ENCODE measurements around the gene TFEC.
"Not testable (repeated sequence)": the region's sequence is repeated elsewhere in the genome, so short reads cannot be mapped to it uniquely, and the experiment has no call there.

Gene TFEC

GRCh38 chr7:116030651-116031276 lies at the start of gene TFEC:
TSS of gene TFEC (minus strand) at chr7:116030763. CDS start at chr7:115984441, 46,322 bp downstream.
- DNase-seq: no peak

DNA sequence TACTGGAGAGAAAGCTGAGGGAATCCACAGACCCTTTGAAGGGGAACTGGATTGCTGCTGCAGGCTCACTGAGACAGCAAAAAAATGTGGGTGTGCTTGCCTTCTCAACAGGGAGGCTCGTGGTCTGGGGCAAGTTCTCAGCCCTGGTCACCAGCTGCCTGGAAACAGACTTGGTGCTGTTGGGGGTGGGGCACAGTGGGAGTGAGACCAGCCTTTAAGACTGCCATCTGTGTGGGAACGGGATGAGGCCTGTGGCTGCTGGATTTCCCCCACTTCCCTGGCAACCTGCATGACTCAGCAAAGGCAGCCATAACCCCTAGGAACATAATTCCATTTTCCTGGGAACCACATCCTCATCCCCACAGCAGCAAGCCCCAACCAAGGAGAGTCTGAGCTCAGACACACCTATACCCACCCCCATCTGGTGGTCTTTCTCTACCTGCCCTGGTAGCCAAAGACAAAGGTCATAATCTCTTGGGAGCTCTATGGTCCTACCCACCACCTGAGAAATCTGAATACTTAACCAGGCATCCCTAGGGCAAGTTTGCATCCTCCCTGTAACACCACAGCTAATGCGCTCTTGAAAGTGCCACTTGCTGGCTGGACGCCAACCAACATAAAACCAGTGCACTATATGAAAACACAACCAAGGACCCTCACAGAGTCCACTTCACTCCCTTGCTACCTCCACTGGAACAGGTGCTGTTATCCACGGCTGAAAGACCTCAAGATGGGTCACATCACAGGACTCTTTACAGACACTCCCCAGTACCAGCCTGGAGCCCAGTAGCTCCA lies 45.0 kb upstream of the TFEC start:
- DNase-seq: no peak

- DNase-seq: no peak
Observed at GRCh38 chr7:116071629-116072028, 41.1 kb upstream of the TFEC start.

GRCh38 chr7:116064179-116064578 lies 33.6 kb upstream of the TFEC start:
- no peak for DNase-seq

DNA sequence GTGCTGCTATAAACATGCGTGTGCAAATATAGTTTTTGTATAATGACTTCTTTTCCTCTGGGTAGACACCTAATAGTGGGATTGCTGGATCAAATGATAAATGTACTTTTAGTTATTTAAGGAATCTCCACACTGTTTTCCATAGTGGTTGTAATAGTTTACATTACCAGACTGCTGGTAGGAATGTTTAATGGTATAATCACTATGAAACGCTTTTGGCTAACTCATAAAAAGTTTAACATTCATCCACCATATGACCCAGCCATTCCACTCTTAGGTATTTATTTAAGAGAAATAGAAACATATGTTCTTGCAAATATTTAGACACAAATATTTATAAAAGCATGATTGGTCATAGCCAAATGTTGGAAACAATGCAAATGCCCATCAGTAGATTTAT lies 32.1 kb upstream of the TFEC start:
- no peak for DNase-seq

- no peak for DNase-seq
Observed at GRCh38 chr7:116052006-116052405, 21.4 kb upstream of the TFEC start.

DNA sequence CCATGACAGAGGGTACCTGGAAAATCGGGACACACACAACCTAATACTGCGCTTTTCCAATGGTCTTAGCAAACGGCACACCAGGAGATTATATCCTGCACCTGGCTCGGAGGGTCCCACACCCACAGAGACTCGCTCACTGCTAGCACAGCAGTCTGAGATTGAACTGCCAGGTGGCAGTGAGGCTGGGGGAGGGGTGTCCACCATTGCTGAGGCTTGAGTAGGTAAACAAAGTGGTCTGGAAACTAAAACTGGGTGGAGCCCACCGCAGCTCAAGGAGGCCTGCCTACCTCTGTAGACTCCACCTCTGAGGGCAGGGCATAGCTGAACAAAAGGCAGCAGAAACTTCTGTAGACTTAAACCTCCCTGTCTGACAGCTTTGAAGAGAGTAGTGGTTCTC lies 16.7 kb upstream of the TFEC start:
- not testable (repeated sequence) for DNase-seq

- no peak for DNase-seq
Observed at GRCh38 chr7:116045532-116045931, 15.0 kb upstream of the TFEC start.

- DNase-seq: no peak
Observed at GRCh38 chr7:116041615-116042014, 11.1 kb upstream of the TFEC start.

DNA sequence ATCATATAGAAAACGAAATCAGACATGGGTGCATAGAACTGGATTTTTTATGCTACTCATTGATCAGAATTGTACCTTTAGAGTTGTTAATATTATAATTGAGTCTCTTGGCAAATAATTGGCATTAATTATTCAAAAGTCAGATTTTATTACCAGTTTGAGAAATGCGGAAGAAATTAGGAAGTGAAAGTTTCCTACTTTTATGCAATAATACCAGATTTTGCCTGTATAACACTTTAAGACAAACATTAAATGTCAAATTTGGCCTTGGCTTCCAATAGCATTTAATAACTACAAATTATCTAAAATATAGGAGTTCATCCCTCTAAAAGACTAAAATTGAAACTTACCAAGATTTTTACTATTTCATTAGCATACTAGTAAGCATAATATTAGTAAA lies 6.8 kb upstream of the TFEC start:
- DNase-seq: no peak

DNA sequence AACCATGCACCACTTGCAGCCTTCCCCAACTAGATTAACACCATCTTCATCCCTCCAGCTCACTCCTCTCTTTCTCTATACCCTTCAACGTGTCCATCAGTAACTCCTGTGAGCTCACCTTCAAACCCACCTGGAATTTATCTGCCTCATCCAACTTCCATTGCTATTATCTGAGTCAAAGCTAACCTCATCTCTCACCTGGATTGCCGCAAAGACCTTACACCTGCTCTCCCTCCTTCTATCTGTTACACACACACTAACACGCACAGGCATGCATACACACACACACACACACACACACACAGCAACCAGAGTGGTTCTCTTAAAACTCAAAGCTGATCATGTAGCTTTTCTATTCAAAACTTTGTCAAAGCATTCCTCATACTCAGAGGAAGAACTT lies 3.8 kb upstream of the TFEC start:
- DNase-seq: no peak

GRCh38 chr7:116032886-116033285 lies 2.3 kb upstream of the TFEC start:
- no peak for DNase-seq

GRCh38 chr7:116028787-116029186 lies 1.8 kb downstream of the TFEC start:
- no peak for DNase-seq

GRCh38 chr7:116027786-116028185 lies 2.8 kb downstream of the TFEC start:
- DNase-seq: no peak

DNA sequence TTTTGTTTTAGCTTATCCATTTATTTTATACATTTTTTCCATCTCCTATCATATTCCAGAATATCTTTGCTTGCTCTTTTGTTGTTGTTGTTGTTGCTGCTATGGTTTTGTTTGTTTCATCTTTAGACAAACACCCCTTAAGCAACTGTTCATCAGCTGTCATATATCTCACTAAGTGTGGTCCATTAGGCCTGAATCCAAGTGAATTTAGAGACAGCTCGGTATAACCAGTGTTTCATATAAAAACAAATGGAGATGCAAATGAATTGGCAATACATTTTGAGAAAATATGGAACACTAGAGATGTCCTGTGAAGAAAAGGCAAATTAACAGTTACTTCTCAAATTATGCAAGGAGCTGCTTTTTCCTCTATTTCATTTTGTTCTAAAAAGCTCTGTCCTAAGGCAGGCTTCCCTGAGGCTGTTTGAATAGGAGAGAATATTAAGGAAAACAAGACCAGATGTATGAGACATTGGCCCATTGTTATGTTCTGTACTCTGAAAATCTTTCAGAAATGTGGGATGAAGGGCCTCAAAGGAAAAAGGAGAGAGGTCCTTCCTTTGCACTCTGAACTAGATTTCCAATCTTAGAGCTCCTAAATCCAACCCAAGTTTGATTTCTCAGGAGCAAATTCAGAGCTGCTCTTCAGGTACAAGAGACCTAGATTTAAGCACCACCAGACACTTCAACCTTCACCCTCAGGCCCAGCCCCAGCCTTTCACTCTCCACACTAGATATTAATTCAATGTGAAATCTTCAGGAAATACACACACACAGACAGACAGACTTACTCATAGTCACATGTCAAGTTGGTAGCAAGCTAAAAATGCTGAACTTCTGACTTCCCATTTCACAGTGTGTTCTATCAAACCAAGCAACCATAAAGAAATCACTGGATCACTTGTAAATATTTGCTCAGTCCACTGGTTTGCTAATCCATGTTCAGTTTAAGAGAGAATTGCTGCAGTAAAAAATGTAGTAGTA lies 5.4 kb downstream of the TFEC start:
- DNase-seq: no peak

GRCh38 chr7:116021237-116021636 lies 9.3 kb downstream of the TFEC start:
- no peak for DNase-seq

GRCh38 chr7:116018731-116019130 lies 11.8 kb downstream of the TFEC start:
- DNase-seq: no peak

GRCh38 chr7:116013675-116014074 lies 16.9 kb downstream of the TFEC start:
- no peak for DNase-seq

- DNase-seq: no peak
Observed at GRCh38 chr7:116011584-116011983, 19.0 kb downstream of the TFEC start.

DNA sequence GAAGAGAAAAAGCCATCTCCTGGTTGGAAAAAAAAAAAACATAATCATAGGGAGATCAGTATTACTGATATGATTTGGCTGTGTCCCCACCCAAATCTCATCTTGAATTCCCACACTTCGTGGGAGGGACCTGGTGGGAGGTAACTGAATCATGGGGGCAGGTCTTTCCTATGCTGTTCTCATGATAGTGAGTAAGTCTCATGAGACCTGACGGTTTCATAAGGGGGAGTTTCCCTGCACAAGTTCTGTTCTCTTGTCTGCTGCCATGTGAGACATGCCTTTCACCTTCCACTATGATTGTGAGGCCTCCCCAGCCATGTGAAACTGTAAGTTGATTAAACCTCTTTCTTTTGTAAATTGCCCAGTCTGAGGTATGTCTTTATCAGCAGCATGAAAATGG lies 25.8 kb downstream of the TFEC start:
- not testable (repeated sequence) for DNase-seq

DNA sequence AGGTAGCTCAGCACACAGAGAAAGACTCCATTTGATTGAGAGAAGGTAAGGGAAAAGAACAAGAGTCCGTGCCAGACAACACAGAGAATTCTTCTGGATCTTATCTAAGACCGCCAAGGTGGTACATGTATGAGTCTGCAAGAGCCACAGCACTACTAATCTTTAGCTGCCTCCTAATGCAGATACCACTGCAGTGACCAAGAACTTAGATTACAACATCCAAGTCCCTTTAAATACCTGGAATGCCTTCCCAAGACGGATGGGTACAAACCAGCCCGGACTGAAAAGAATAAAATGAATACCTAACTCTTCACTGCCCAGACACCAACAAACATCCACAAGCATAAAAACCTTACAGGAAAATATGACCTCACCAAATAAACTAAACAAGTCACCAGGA lies 33.3 kb downstream of the TFEC start:
- DNase-seq: no peak

DNA sequence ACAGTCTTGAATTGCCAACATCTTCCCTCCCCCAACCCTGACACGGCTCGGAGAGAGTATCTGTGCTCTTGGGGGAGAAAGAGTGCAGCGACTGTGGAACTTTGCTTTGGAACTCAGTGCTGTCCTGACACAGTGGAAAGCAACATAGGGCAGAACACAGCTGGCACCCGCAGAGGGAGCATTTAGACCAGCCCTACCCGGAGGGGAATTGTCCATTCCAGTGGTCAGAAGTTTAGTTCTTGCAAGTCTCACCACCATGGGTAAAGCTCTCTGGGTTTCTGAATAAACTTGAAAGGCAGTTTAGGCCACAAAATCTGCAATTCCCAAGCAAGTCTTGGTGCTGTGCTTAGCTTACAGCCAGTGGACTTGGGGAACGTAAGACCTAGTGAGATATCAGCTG lies 34.9 kb downstream of the TFEC start:
- no peak for DNase-seq

GRCh38 chr7:115988401-115988800 lies 42.2 kb downstream of the TFEC start:
- DNase-seq: no peak
